ENCODE data around the gene MTHFD2. TPM values are rescaled to one million over a fixed set of nuclear protein-coding genes. Genes with fewer than 3 reads are reported as not detected.

The MTHFD2 gene
- total RNA-seq, 4 donors from 2014 or later, result 19.1 to 55.4 (median 39.0) TPM

- H3K27me3 ChIP-seq, result no peaks in the 10 kb centered on the region
- H3K4me1 ChIP-seq, result peaks cover 0 to 50% (median 37%) of the 10 kb centered on the region in 3 donors
- H3K36me3 ChIP-seq, result no peaks in the 10 kb centered on the region
- H3K4me3 ChIP-seq, result peak overlapping the region; percentile 77 to 91 (median 85)
- no peak for TF ChIP-seq POLR2A (IDR thresholded peaks at IDR 0.05)
- TF ChIP-seq, protein P1, sequence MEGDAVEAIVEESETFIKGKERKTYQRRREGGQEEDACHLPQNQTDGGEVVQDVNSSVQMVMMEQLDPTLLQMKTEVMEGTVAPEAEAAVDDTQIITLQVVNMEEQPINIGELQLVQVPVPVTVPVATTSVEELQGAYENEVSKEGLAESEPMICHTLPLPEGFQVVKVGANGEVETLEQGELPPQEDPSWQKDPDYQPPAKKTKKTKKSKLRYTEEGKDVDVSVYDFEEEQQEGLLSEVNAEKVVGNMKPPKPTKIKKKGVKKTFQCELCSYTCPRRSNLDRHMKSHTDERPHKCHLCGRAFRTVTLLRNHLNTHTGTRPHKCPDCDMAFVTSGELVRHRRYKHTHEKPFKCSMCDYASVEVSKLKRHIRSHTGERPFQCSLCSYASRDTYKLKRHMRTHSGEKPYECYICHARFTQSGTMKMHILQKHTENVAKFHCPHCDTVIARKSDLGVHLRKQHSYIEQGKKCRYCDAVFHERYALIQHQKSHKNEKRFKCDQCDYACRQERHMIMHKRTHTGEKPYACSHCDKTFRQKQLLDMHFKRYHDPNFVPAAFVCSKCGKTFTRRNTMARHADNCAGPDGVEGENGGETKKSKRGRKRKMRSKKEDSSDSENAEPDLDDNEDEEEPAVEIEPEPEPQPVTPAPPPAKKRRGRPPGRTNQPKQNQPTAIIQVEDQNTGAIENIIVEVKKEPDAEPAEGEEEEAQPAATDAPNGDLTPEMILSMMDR (IDR thresholded peaks at IDR 0.05), result no peak
- intact Hi-C loops (cut with DNase I), result no loop called here
- no peaks in the 10 kb centered on the region for H3K9me3 ChIP-seq
- peak overlapping the region; percentile 92 to 98 (median 94) for H3K27ac ChIP-seq
- no peak for DNase-seq
- 40 to 80% methylated on average over 8 to 18 of the region's 18 CpGs for WGBS, 2 donors
Observed at GRCh38 chr2:74198023-74198460, 373 bp upstream of the MTHFD2 start.

DNA sequence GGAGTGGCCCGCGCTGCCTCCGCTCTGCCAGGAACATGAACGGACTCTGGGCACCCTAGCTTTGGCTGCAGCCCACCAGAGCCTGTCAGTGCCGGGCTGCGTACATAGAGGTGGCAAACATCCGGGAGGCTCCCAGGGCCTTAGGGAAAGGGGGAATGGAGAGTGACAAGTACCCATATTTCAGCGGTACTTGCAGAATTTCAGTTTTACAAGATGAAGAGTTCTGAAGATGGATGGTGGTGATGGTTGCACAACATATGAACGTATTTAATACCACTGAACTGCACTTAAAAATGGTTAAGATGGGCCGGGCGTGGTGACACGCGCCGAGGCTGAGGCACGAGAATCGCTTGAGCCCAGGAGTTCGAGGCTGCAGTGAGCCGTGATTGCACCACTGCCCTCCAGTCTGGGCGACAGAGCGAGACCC, 873 bp downstream of the MTHFD2 start:
- TF ChIP-seq, protein P1 (IDR thresholded peaks at IDR 0.05), result no peak
- no peak for TF ChIP-seq POLR2A (IDR thresholded peaks at IDR 0.05)
- DNase-seq, result no peak
- intact Hi-C loops (cut with DNase I), result no loop called here
- Histone ChIP-seq H3K4me1 (peaks cover 0 to 61% (median 42%) of the 10 kb centered on the region in 3 donors), H3K4me3 (peak overlapping the region; percentile 77 to 91 (median 85)), H3K27me3 (no peaks in the 10 kb centered on the region), H3K9me3 (no peaks in the 10 kb centered on the region), H3K36me3 (no peaks in the 10 kb centered on the region), H3K27ac (peak overlapping the region; percentile 92 to 98 (median 94))
- WGBS, 2 donors, result 2 to 9% methylated on average over 9 to 14 of the region's 20 CpGs

DNA sequence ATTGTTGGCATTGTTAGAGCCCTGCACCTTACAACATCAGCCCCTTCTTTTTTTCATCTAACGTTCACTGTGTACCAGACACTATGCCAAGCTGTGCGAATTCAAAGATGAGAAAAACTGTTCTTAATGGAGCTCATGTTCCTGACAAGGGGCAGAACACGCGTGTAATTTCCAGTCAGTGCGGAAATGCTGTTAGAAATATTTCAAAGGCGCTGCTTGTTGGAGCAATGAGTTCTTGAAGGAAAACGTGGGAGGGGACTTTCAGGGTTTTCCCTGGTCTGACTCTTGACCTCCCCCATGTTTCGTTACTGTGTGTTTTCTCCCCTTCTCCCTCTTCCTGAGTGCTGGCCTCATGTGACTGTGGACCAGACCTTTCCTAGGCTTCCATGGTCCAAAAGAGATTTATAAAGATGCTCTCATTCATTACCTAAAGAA, 1.5 kb downstream of the MTHFD2 start:
- TF ChIP-seq, protein P1 (IDR thresholded peaks at IDR 0.05), result no peak
- no peak for TF ChIP-seq POLR2A (IDR thresholded peaks at IDR 0.05)
- no peak for DNase-seq
- Histone ChIP-seq H3K4me1 (peaks cover 0 to 67% (median 46%) of the 10 kb centered on the region in 3 donors), H3K4me3 (peak overlapping the region in 3 of 4 donors; percentile 77 to 91 (median 83)), H3K9me3 (no peaks in the 10 kb centered on the region), H3K27ac (peak overlapping the region; percentile 92 to 98 (median 94)), H3K36me3 (no peaks in the 10 kb centered on the region), H3K27me3 (no peaks in the 10 kb centered on the region)
- WGBS, 2 donors, result 37 to 69% methylated on average over 8 of the region's 8 CpGs
- intact Hi-C loops (cut with DNase I), result no loop called here

DNA sequence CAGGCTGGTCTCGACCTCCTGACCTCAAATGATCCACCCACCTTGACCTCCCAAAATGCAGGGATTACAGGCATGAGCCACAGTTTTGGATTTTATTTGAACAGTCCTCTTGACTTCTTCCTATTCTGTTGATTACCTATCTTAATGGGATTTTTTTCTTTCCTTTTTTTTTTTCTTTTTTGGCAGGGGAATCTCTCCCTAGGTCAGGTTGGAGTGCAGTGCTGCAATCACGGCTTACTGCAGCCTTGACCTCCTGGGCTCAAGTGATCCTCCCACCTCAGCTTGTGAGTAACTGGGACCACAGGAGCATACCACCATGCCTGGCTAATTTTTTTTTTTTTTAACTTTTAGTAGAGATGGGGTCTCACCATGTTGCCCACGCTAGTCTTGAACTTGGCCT, 2.8 kb downstream of the MTHFD2 start:
- WGBS, 2 donors, result 60 to 67% methylated on average over 3 of the region's 3 CpGs
- Histone ChIP-seq H3K36me3 (no peaks in the 10 kb centered on the region), H3K9me3 (no peaks in the 10 kb centered on the region), H3K27ac (peak overlapping the region in 3 of 4 donors; percentile 7 to 92 (median 72)), H3K4me3 (peak overlapping the region in 1 of 4 donors; percentile 91), H3K4me1 (peaks cover 2 to 80% (median 51%) of the 10 kb centered on the region in 3 donors), H3K27me3 (no peaks in the 10 kb centered on the region)
- TF ChIP-seq, protein P1 (IDR thresholded peaks at IDR 0.05), result no peak
- no peak for TF ChIP-seq POLR2A (IDR thresholded peaks at IDR 0.05)
- no peak for DNase-seq
- intact Hi-C loops (cut with DNase I), result no loop called here

DNA sequence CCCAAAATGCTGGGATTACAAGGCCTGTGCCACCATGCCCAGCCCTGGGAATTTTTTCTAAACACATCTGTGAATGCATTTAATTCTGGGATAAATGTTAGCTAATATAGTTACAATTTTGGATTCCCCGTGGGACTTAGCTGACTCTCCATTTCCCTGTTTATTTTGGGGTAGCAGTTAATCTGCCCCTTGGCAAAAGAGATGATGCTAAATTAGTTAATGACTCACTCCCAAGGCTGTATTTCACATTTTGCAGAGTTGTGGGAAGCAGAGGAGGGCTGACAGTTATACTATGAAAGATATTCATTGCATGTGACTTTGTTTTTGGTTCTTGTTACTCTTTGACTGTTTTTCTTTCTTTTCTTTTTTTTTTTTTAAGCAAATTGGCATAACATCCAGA, 3.2 kb downstream of the MTHFD2 start:
- 10 to 25% methylated on average over 1 of the region's 1 CpG for WGBS, 2 donors
- Histone ChIP-seq H3K4me3 (peak overlapping the region in 1 of 4 donors; percentile 91), H3K27ac (peak overlapping the region in 3 of 4 donors; percentile 7 to 92 (median 72)), H3K9me3 (no peaks in the 10 kb centered on the region), H3K36me3 (no peaks in the 10 kb centered on the region), H3K27me3 (no peaks in the 10 kb centered on the region), H3K4me1 (peaks cover 6 to 84% (median 55%) of the 10 kb centered on the region in 3 donors)
- TF ChIP-seq, protein P1 (IDR thresholded peaks at IDR 0.05), result no peak
- TF ChIP-seq POLR2A (IDR thresholded peaks at IDR 0.05), result no peak
- intact Hi-C loops (cut with DNase I), result no loop called here
- no peak for DNase-seq
